ENCODE results near the gene ATP13A3. TPM values are rescaled to one million over a fixed set of nuclear protein-coding genes. Genes with fewer than 3 reads are reported as not detected.

Gene ATP13A3
- total RNA-seq, 4 donors from 2014 or later, result 84.6 to 106 (median 101) TPM

DNA sequence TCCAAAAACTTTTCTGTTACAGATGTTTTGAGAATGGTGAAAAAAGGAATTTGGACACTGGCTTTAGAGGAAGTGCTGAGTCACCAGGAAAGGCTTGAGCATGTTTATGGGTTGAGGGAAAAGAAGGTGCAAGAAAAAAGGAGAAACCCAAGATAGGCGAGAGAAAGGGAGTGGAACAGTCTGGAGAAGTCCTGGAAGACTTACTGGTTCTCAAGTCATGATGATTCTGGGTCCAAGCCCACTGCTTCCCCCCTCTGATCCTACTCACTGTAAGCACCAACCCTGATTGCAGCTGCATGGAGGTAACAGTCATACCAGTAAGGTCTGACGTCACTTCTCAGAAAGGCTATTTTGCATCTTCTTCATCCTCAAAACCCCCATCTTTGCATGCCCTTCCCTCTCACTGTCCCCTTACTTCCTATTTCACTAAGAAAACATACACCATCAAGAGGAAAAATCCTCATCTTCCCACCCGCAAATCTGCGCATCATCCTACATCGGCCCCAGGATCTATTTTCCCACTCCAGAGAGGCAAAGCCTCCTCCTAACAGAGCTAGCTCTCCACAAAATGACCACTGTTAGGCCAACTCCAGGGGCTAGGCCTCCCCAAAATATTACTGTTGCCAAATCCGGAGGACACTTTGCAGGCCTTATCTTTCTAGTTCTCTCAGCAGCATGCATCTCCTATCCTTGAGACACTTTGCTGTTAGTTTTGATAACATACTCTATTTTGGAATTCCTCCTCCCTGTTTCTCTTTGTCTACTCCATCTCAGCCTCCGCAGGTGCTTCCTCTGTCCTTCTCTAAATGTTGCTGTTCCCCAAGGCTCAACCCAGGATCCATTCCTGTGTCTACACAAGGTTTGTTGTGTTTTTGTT lies 3.2 kb upstream of the ATP13A3 start:
- DNase-seq (ENCODE audit: low spot score in 2 of 2), result no peak
- no peak for TF ChIP-seq POLR2A (IDR thresholded peaks at IDR 0.05)
- TF ChIP-seq, protein P1, sequence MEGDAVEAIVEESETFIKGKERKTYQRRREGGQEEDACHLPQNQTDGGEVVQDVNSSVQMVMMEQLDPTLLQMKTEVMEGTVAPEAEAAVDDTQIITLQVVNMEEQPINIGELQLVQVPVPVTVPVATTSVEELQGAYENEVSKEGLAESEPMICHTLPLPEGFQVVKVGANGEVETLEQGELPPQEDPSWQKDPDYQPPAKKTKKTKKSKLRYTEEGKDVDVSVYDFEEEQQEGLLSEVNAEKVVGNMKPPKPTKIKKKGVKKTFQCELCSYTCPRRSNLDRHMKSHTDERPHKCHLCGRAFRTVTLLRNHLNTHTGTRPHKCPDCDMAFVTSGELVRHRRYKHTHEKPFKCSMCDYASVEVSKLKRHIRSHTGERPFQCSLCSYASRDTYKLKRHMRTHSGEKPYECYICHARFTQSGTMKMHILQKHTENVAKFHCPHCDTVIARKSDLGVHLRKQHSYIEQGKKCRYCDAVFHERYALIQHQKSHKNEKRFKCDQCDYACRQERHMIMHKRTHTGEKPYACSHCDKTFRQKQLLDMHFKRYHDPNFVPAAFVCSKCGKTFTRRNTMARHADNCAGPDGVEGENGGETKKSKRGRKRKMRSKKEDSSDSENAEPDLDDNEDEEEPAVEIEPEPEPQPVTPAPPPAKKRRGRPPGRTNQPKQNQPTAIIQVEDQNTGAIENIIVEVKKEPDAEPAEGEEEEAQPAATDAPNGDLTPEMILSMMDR (IDR thresholded peaks at IDR 0.05), result no peak
- TF ChIP-seq EP300 (IDR thresholded peaks at IDR 0.05), result no peak
- H3K27me3 ChIP-seq, result no peaks in the 10 kb centered on the region
- H3K27ac ChIP-seq, result peak overlapping the region in 2 of 4 donors; percentile 82 to 96
- H3K36me3 ChIP-seq, result no peaks in the 10 kb centered on the region
- peaks cover 0 to 51% (median 15%) of the 10 kb centered on the region in 4 donors for H3K4me1 ChIP-seq
- no peak overlapping the region for H3K4me3 ChIP-seq
- H3K9me3 ChIP-seq, result no peaks in the 10 kb centered on the region
- whole genome bisulfite sequencing, 2 donors, result 88 to 91% methylated on average over 7 of the region's 7 CpGs

DNA sequence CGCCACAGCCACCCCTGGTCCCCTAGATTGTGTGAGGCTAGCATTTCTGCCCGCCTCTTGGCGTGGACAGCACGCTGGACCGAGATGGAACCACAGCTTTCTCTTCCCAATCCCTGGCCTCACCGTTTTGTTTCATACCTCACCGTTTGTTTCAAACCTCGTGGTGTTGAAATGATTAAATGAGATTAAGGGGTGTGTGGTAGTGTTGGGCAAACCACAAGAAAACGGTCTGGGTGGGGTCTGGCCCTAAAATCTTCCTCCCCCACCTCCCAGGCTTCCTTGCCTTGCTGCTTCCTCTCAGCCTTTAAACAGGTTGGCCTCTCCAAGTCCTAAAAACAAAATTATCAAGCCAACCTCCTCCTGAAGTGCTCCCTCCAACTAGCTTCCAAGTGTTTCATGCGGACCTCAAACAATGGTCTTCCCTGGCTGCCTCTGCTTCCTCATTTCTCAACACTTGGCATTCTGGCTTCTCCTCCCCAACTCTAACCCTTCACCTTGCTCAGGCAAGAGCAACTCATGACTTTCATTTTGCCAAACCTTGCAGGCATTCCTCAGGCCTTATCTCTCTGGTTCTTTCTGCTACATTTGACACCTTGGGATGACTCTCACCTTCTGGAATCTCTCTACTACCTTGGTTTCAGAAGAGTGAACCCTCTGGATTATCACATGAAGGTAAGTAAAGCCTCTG lies 1.4 kb upstream of the ATP13A3 start:
- 83 to 86% methylated on average over 10 of the region's 10 CpGs for WGBS, 2 donors
- H3K9me3 ChIP-seq, result no peaks in the 10 kb centered on the region
- TF ChIP-seq EP300 (IDR thresholded peaks at IDR 0.05), result no peak
- no peak for TF ChIP-seq POLR2A (IDR thresholded peaks at IDR 0.05)
- TF ChIP-seq, protein P1 (IDR thresholded peaks at IDR 0.05), result no peak
- no peaks in the 10 kb centered on the region for H3K36me3 ChIP-seq
- H3K27ac ChIP-seq, result peak overlapping the region; percentile 84 to 96 (median 86)
- H3K4me3 ChIP-seq, result peak overlapping the region in 3 of 4 donors; percentile 36 to 93 (median 87)
- no peaks in the 10 kb centered on the region for H3K27me3 ChIP-seq
- no peak for DNase-seq (ENCODE audit: low spot score in 2 of 2)
- peaks cover 0 to 48% (median 16%) of the 10 kb centered on the region in 4 donors for H3K4me1 ChIP-seq

DNA sequence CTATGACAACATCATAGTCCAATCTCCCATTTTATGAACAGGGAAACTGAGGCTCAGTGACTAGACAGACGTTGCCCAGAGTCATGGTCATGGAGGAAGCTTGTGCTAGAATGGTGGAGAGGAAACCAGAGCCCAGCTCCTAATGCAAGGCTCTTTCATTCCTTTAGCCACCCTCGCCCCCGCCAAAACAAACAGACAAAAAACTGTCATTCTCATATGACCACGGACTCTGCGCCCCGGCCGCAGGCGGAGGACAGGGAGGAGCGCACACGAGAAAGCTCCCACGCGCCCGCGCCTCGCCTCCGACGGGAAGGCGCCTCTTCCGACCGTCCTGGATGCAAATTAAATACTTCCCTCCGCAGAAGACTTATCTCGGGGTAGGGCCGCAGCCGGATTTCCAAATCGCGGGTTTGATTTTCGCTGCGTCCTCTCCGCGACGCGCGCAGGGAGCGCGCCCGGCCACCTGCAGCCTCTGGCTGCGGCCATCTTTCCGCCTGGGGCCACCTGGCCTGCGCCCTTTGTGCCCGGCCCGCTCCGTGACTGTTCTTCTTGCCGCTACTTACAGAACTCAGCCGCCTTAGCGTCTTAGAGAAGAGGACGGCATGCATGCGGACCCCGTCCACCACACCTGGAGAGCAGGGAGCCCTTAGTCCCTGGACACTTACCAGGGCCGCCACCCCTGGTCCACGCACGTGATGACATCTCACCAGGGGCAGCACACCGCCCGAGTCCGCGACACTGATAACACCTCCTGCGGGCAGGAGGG lies 670 bp upstream of the ATP13A3 start:
- Histone ChIP-seq H3K36me3 (no peaks in the 10 kb centered on the region), H3K27me3 (no peaks in the 10 kb centered on the region), H3K27ac (peak overlapping the region; percentile 84 to 96 (median 86)), H3K9me3 (no peaks in the 10 kb centered on the region), H3K4me3 (peak overlapping the region; percentile 36 to 93 (median 87)), H3K4me1 (peaks cover 0 to 48% (median 16%) of the 10 kb centered on the region in 4 donors)
- TF ChIP-seq, protein P1 (IDR thresholded peaks at IDR 0.05), result no peak
- TF ChIP-seq EP300 (IDR thresholded peaks at IDR 0.05) (no peak), POLR2A (IDR thresholded peaks at IDR 0.05) (no peak)
- peak in 1 of 2 donors; percentile 50 for DNase-seq (ENCODE audit: low spot score in 2 of 2)
- WGBS, 2 donors, result 12 to 18% methylated on average over 35 to 46 of the region's 56 CpGs

DNA sequence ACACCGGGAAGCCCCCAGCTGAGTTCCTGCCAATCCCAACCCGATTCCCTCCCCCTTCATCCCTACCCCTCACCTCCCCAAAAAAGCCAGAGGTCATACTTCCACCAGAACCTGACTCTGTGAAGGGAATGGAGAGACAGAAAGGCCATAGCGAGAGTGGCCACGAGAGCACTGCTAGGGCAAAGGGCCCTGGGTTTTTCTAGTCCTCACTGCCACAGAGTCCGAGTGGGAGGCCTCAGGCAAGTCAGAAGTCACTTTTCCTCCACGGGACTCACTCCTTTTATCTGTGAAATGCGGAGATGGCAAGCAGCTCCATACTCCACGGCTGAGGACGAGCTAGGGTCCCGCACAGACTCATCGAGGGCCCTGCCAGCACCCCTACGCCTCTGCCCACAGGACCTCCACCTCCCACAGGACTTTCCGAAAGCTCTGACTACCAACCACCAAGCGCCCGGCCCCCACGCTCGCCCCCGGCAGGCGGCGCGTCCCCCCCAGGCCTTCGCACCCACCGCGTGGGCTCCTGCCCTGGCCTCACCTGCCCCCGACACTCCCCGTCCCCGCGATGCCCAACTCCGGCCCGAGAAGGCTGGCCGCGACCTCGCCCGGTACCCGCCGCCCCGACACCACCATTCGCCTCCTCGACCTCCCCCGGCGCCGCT lies 792 bp downstream of the ATP13A3 start:
- Histone ChIP-seq H3K4me3 (peak overlapping the region; percentile 81 to 93 (median 87)), H3K27me3 (no peaks in the 10 kb centered on the region), H3K4me1 (peaks cover 0 to 59% (median 18%) of the 10 kb centered on the region in 4 donors), H3K9me3 (no peaks in the 10 kb centered on the region), H3K27ac (peak overlapping the region; percentile 84 to 96 (median 92)), H3K36me3 (no peaks in the 10 kb centered on the region)
- no peak for DNase-seq (ENCODE audit: low spot score in 2 of 2)
- WGBS, 2 donors, result 1% methylated on average over 13 to 27 of the region's 42 CpGs
- TF ChIP-seq, protein P1 (IDR thresholded peaks at IDR 0.05), result peak in 2 of 5 experiments; percentile 16 to 20
- peak in 1 of 2 donors; percentile 14 for TF ChIP-seq POLR2A (IDR thresholded peaks at IDR 0.05)
- peak in 1 of 2 donors; percentile 43 for TF ChIP-seq EP300 (IDR thresholded peaks at IDR 0.05)
